ENCODE data around the gene C13orf46.

Gene C13orf46

GRCh38 chr13:113937527-113938180 is 36.2 kb downstream of the C13orf46 start:
- TF ChIP-seq POLR2AphosphoS5 (IDR thresholded peaks at IDR 0.05; ENCODE audit: low read depth, low read length), result no peak
- no peak for TF ChIP-seq POLR2A (IDR thresholded peaks at IDR 0.05; ENCODE audit: low read depth, low read length)
- TF ChIP-seq TAF1 (IDR thresholded peaks at IDR 0.05; ENCODE audit: borderline replicate concordance, low read depth, low read length), result no peak
- FAIRE-seq (no peak), DNase-seq (ENCODE audit: insufficient read length) (no peak)

- TF ChIP-seq POLR2AphosphoS5 (IDR thresholded peaks at IDR 0.05; ENCODE audit: low read depth, low read length) (no peak), POLR2A (IDR thresholded peaks at IDR 0.05; ENCODE audit: low read depth, low read length) (no peak), TAF1 (IDR thresholded peaks at IDR 0.05; ENCODE audit: borderline replicate concordance, low read depth, low read length) (no peak)
- DNase-seq (ENCODE audit: insufficient read length), result no peak
- no peak for FAIRE-seq
Observed at GRCh38 chr13:113937073-113937472, 36.8 kb downstream of the C13orf46 start.

DNA sequence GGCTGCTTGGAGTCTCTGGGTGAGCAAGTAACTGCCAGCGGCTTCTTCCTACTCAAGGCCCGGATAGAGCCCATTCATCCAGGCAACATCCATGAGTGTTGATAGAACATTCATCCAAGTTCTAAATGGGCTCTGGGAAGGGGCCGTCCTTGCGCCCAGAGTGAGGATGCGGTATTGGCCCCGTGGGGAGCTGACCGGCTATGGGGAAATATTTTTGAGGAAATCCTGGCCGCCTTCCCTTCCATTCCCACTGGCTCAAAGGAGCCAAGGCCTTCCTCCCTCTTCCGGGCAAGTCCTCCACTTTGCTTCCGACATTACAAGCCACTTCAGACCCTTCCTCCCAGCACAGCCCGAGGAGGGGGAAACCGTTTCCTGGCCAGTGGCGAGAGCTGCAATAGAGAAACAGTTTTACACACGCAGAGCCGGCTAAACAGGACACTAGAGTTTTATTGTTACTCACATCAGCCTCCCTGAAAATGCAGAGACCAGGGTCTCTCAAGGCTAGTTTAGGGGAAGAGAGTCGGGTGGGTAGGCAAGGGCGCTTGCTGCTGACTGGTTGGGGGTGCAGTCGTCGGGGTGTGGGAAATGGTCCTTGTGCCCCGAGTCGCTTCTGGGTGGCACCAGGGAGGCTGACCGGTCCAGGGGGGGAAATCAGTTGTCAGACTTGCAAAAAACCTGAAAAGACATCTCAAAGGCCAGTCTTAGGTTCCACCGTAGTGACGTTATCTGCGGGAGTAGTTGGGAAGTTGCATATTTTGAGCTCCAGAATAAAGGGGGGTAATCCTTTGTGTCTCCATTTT is 37.5 kb downstream of the C13orf46 start:
- TF ChIP-seq POLR2AphosphoS5 (IDR thresholded peaks at IDR 0.05; ENCODE audit: low read depth, low read length), result no peak
- no peak for TF ChIP-seq POLR2A (IDR thresholded peaks at IDR 0.05; ENCODE audit: low read depth, low read length)
- TF ChIP-seq TAF1 (IDR thresholded peaks at IDR 0.05; ENCODE audit: borderline replicate concordance, low read depth, low read length), result no peak
- FAIRE-seq, result no peak
- DNase-seq (ENCODE audit: insufficient read length), result no peak

DNA sequence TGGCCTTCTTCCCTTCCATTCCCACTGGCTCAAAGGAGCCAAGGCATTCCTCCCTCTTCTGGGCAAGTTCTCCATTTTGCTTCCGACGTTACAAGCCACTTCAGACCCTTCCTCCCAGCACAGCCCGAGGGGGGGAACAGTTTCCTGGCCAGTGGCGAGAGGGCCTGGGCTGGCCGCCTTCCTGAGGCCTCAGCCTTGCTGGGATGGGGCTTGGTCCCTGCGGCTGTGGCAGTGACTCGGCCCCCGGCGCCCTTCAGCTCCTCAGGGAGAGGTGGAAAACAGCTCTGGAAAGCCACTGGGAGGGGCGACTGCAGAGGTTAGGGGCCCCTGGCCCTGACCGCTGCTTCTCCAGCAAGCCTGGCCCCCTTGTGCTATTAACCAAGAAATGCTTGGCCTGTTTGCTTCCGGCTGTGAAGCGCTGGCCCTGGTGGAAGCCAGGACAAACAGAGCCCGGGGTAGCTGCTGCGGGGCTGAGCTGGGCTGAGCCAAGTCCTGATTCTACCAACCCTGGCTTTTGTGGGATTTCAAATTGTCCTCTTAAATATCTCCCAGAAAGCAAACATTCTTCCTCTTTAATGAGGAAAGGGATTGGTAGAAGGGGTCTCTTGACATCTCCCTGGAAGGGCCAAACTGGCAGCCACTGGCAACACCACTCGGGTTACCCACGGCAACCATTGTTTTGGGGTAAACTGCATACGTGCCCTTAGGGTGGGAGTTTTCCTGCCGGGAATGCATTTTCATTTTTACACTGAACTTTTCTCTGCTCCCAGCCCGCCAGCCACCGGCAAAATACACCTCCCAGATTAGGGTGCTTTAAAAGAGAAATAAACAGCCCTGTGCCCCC is 38.7 kb downstream of the C13orf46 start:
- no peak for DNase-seq (ENCODE audit: insufficient read length)
- no peak for FAIRE-seq

DNA sequence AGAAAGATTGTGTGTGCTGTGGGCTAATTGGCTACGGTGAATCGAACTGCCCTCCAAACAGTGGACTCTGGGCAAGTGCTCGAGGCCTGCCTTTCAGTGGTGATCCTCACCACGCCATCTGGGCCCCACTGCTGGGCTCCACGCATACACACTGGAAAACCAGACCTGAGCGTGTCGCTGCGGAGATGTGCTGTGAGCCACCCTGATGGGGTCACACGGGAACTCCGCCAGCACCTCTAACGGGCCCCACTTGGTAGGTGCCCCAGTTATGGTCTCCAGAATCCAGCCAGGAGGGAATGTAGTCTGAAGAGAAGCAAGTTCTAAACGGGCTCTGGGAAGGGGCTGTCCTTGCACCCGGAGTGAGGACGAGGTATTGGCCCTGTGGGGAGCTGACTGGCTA is 39.3 kb downstream of the C13orf46 start:
- no peak for FAIRE-seq
- DNase-seq (ENCODE audit: insufficient read length), result no peak
- no peak for TF ChIP-seq POLR2AphosphoS5 (IDR thresholded peaks at IDR 0.05; ENCODE audit: low read depth, low read length)
- no peak for TF ChIP-seq TAF1 (IDR thresholded peaks at IDR 0.05; ENCODE audit: borderline replicate concordance, low read depth, low read length)
- TF ChIP-seq POLR2A (IDR thresholded peaks at IDR 0.05; ENCODE audit: low read depth, low read length), result no peak

More for the DNA sequence above, 38.7 kb downstream of the C13orf46 start:
- TF ChIP-seq POLR2A (IDR thresholded peaks at IDR 0.05; ENCODE audit: low read depth, low read length) (no peak), TAF1 (IDR thresholded peaks at IDR 0.05; ENCODE audit: borderline replicate concordance, low read depth, low read length) (no peak), POLR2AphosphoS5 (IDR thresholded peaks at IDR 0.05; ENCODE audit: low read depth, low read length) (no peak)

DNA sequence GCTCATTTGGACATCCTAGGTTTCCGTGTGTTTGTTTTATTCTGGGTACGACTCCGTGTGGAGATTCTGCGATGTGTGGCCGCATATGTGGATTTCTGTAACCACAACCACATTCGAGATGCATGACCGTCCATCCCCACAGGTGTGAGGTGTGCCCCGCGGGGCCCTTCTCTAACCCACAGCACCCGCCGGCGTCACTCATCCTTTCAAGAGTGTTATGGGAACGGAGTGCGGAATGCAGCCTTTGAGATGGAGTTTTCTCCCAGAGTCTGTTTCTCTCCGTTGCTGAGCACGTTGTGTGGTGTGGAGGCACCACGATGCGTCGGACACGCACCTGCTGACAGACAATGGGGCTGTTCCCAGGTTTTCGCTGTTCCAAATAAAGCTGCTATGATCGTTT is 40.0 kb downstream of the C13orf46 start:
- DNase-seq (ENCODE audit: insufficient read length) (no peak), FAIRE-seq (no peak)
- TF ChIP-seq TAF1 (IDR thresholded peaks at IDR 0.05; ENCODE audit: borderline replicate concordance, low read depth, low read length) (no peak), POLR2AphosphoS5 (IDR thresholded peaks at IDR 0.05; ENCODE audit: low read depth, low read length) (no peak), POLR2A (IDR thresholded peaks at IDR 0.05; ENCODE audit: low read depth, low read length) (no peak)

- FAIRE-seq (no peak), DNase-seq (ENCODE audit: insufficient read length) (no peak)
- no peak for TF ChIP-seq TAF1 (IDR thresholded peaks at IDR 0.05; ENCODE audit: borderline replicate concordance, low read depth, low read length)
- no peak for TF ChIP-seq POLR2AphosphoS5 (IDR thresholded peaks at IDR 0.05; ENCODE audit: low read depth, low read length)
- TF ChIP-seq POLR2A (IDR thresholded peaks at IDR 0.05; ENCODE audit: low read depth, low read length), result no peak
Observed at GRCh38 chr13:113931841-113932459, 41.9 kb downstream of the C13orf46 start.

GRCh38 chr13:113930671-113931637 is 42.9 kb downstream of the C13orf46 start:
- FAIRE-seq, result peak; percentile 70
- DNase-seq (ENCODE audit: insufficient read length), result peak; percentile 64
- TF ChIP-seq POLR2AphosphoS5 (IDR thresholded peaks at IDR 0.05; ENCODE audit: low read depth, low read length) (no peak), POLR2A (IDR thresholded peaks at IDR 0.05; ENCODE audit: low read depth, low read length) (no peak), TAF1 (IDR thresholded peaks at IDR 0.05; ENCODE audit: borderline replicate concordance, low read depth, low read length) (no peak)

DNA sequence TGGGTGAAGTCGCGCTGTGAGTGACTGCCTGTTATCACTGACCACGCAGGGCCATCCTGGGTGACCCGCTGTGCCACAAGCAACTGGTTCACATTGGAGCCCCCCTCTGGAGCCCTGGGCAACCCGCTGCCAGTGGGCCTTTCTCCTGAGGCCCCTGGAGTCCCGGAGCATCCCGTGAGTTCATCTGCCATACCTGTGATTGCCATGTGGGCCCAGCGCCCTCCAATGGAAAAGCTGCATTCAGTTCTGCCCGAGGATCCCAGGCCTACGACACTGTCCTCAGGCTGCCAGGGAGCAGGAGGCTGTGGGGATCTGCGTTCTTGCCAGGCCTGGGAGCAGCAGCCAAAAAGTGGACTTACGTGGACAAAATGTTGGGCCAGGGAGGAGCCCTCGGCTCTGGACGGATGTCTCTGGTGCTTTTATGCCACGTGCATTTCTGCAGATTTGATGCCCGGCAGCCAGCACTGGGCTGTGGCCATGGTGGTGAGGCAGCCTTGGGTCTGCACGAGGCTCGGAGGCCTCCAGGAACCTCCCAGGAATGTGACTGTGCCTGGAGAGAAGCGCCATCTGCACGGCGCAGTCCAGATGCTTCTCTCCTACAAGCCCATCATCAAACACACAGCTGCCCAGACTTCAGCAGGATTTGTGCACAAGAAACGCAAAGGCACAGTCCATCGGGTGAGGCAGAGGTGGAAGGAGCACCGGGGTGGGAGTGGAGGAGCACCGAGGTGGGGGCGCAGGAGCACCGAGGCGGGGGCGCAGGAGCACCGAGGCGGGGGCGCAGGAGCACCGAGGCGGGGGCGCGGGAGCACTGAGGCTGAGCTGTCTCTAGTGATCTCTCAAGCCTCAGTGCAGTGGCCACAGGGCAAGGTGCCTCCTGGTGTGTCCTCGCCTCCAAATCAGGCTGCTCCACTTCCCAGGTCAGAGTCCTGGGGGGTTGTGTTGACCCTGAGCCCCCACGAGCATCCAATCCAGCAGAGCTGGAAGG is 44.0 kb downstream of the C13orf46 start:
- DNase-seq (ENCODE audit: insufficient read length) (no peak), FAIRE-seq (no peak)
- TF ChIP-seq POLR2A (IDR thresholded peaks at IDR 0.05; ENCODE audit: low read depth, low read length) (no peak), TAF1 (IDR thresholded peaks at IDR 0.05; ENCODE audit: borderline replicate concordance, low read depth, low read length) (no peak), POLR2AphosphoS5 (IDR thresholded peaks at IDR 0.05; ENCODE audit: low read depth, low read length) (no peak)

All from GM12892 (cell line).